C4-2B (cell line): ENCODE data around the gene AP1S1.

Source experiments
- ZFX ChIP-seq: fragments of 450-650 bp; IDR thresholded peaks from 2 replicates; pipeline ENCODE4 v1.6.1; 2017
- TF ChIP-seq, protein P1 (sequence below): fragments of 450-650 bp; conservative IDR thresholded peaks from 2 replicates; pipeline ENCODE4 v1.5.1; 2017; ENCODE audit warnings: mild to moderate bottlenecking

GRCh38 chr7:101198476-101198875, 44.2 kb downstream of the AP1S1 start:
- TF ChIP-seq, protein P1, sequence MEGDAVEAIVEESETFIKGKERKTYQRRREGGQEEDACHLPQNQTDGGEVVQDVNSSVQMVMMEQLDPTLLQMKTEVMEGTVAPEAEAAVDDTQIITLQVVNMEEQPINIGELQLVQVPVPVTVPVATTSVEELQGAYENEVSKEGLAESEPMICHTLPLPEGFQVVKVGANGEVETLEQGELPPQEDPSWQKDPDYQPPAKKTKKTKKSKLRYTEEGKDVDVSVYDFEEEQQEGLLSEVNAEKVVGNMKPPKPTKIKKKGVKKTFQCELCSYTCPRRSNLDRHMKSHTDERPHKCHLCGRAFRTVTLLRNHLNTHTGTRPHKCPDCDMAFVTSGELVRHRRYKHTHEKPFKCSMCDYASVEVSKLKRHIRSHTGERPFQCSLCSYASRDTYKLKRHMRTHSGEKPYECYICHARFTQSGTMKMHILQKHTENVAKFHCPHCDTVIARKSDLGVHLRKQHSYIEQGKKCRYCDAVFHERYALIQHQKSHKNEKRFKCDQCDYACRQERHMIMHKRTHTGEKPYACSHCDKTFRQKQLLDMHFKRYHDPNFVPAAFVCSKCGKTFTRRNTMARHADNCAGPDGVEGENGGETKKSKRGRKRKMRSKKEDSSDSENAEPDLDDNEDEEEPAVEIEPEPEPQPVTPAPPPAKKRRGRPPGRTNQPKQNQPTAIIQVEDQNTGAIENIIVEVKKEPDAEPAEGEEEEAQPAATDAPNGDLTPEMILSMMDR = no peak
- TF ChIP-seq ZFX = no peak
